ENCODE results near the gene ZFPM1. TPM values are rescaled to one million over a fixed set of nuclear protein-coding genes. Genes with fewer than 3 reads are reported as not detected.

ZFPM1 gene
- total and polyA plus RNA-seq, 2 experiments from 2014 or later: 0.53 to 2.2 TPM

DNA sequence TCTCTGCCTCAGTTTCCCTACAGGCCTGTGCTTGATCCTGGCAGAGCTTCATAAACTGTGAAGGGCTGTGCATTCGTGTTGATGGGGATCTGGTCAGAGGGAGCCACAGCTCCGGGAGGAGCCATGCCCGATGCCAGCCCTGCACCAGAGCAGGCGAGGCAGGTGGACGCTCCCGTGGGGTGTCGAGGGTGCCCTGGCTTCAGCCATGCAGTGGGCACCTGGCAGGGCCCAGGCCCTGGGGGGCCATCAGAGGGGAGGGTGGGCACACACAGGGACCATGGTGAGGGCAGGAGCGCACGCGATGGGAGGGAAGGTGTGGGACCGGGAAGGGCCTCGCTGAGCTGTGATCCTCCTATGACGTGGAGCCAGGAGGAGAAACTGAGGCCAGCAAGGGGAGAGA is 22.0 kb downstream of the ZFPM1 start:
- H3K9me3 Mint-ChIP-seq: no peaks in the 10 kb centered on the region
- Histone ChIP-seq H3K27me3 (ENCODE audit: insufficient read depth) (no peaks in the 10 kb centered on the region), H2AFZ (no peak overlapping the region), H3K4me3 (no peak overlapping the region), H3K9me2 (ENCODE audit: insufficient read depth) (no peaks in the 10 kb centered on the region), H3K4me1 (ENCODE audit: insufficient read depth) (no peaks in the 10 kb centered on the region), H3K36me3 (ENCODE audit: insufficient read depth) (no peaks in the 10 kb centered on the region), H3F3A (replicated peaks; ENCODE audit: low read depth) (no peaks in the 10 kb centered on the region), H3K79me2 (replicated peaks; ENCODE audit: insufficient read depth) (no peaks in the 10 kb centered on the region), H4K20me1 (replicated peaks; ENCODE audit: insufficient read depth) (no peaks in the 10 kb centered on the region), H3K27ac (ENCODE audit: low read depth) (no peak overlapping the region), H3K4me2 (no peak overlapping the region)
- no peaks in the 10 kb centered on the region for H3K36me3 Mint-ChIP-seq (ENCODE audit: low read depth)
- peaks cover 9% of the 10 kb centered on the region for H3K27me3 Mint-ChIP-seq (ENCODE audit: insufficient read depth, low read depth, poor library complexity)
- TF ChIP-seq, protein P1, sequence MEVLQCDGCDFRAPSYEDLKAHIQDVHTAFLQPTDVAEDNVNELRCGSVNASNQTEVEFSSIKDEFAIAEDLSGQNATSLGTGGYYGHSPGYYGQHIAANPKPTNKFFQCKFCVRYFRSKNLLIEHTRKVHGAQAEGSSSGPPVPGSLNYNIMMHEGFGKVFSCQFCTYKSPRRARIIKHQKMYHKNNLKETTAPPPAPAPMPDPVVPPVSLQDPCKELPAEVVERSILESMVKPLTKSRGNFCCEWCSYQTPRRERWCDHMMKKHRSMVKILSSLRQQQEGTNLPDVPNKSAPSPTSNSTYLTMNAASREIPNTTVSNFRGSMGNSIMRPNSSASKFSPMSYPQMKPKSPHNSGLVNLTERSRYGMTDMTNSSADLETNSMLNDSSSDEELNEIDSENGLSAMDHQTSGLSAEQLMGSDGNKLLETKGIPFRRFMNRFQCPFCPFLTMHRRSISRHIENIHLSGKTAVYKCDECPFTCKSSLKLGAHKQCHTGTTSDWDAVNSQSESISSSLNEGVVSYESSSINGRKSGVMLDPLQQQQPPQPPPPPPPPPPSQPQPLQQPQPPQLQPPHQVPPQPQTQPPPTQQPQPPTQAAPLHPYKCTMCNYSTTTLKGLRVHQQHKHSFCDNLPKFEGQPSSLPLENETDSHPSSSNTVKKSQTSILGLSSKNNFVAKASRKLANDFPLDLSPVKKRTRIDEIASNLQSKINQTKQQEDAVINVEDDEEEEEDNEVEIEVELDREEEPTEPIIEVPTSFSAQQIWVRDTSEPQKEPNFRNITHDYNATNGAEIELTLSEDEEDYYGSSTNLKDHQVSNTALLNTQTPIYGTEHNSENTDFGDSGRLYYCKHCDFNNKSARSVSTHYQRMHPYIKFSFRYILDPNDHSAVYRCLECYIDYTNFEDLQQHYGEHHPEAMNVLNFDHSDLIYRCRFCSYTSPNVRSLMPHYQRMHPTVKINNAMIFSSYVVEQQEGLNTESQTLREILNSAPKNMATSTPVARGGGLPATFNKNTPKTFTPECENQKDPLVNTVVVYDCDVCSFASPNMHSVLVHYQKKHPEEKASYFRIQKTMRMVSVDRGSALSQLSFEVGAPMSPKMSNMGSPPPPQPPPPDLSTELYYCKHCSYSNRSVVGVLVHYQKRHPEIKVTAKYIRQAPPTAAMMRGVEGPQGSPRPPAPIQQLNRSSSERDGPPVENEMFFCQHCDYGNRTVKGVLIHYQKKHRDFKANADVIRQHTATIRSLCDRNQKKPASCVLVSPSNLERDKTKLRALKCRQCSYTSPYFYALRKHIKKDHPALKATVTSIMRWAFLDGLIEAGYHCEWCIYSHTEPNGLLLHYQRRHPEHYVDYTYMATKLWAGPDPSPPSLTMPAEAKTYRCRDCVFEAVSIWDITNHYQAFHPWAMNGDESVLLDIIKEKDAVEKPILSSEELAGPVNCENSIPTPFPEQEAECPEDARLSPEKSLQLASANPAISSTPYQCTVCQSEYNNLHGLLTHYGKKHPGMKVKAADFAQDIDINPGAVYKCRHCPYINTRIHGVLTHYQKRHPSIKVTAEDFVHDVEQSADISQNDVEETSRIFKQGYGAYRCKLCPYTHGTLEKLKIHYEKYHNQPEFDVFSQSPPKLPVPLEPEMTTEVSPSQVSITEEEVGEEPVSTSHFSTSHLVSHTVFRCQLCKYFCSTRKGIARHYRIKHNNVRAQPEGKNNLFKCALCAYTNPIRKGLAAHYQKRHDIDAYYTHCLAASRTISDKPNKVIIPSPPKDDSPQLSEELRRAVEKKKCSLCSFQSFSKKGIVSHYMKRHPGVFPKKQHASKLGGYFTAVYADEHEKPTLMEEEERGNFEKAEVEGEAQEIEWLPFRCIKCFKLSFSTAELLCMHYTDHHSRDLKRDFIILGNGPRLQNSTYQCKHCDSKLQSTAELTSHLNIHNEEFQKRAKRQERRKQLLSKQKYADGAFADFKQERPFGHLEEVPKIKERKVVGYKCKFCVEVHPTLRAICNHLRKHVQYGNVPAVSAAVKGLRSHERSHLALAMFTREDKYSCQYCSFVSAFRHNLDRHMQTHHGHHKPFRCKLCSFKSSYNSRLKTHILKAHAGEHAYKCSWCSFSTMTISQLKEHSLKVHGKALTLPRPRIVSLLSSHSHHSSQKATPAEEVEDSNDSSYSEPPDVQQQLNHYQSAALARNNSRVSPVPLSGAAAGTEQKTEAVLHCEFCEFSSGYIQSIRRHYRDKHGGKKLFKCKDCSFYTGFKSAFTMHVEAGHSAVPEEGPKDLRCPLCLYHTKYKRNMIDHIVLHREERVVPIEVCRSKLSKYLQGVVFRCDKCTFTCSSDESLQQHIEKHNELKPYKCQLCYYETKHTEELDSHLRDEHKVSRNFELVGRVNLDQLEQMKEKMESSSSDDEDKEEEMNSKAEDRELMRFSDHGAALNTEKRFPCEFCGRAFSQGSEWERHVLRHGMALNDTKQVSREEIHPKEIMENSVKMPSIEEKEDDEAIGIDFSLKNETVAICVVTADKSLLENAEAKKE (CRISPR knock-in tag; IDR thresholded peaks at IDR 0.05): no peak
- TF ChIP-seq STAT1 (IDR thresholded peaks at IDR 0.05; ENCODE audit: unreplicated experiment) (no peak), EZH2phosphoT487 (IDR thresholded peaks at IDR 0.05; ENCODE audit: unreplicated experiment) (no peak), ZNF114 (CRISPR knock-in tag; IDR thresholded peaks at IDR 0.05) (no peak), EZH2 (IDR thresholded peaks at IDR 0.05; ENCODE audit: low read depth, unreplicated experiment) (no peak), JUNB (IDR thresholded peaks at IDR 0.05; ENCODE audit: unreplicated experiment) (no peak), CTCF (conservative IDR thresholded peaks at IDR 0.05; ENCODE audit: low read depth in 2 of 2) (no peak), NANOG (IDR thresholded peaks at IDR 0.05; ENCODE audit: borderline replicate concordance) (no peak), CREB1 (CRISPR knock-in tag; IDR thresholded peaks at IDR 0.05; ENCODE audit: low read depth) (no peak), ZNF331 (CRISPR knock-in tag; IDR thresholded peaks at IDR 0.05; ENCODE audit: low read depth) (no peak), POLR2AphosphoS5 (IDR thresholded peaks at IDR 0.05; ENCODE audit: low read depth) (no peak)
- TF ChIP-seq, protein P2, sequence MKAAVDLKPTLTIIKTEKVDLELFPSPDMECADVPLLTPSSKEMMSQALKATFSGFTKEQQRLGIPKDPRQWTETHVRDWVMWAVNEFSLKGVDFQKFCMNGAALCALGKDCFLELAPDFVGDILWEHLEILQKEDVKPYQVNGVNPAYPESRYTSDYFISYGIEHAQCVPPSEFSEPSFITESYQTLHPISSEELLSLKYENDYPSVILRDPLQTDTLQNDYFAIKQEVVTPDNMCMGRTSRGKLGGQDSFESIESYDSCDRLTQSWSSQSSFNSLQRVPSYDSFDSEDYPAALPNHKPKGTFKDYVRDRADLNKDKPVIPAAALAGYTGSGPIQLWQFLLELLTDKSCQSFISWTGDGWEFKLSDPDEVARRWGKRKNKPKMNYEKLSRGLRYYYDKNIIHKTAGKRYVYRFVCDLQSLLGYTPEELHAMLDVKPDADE (IDR thresholded peaks at IDR 0.05): no peak
- TF ChIP-seq, protein P3, sequence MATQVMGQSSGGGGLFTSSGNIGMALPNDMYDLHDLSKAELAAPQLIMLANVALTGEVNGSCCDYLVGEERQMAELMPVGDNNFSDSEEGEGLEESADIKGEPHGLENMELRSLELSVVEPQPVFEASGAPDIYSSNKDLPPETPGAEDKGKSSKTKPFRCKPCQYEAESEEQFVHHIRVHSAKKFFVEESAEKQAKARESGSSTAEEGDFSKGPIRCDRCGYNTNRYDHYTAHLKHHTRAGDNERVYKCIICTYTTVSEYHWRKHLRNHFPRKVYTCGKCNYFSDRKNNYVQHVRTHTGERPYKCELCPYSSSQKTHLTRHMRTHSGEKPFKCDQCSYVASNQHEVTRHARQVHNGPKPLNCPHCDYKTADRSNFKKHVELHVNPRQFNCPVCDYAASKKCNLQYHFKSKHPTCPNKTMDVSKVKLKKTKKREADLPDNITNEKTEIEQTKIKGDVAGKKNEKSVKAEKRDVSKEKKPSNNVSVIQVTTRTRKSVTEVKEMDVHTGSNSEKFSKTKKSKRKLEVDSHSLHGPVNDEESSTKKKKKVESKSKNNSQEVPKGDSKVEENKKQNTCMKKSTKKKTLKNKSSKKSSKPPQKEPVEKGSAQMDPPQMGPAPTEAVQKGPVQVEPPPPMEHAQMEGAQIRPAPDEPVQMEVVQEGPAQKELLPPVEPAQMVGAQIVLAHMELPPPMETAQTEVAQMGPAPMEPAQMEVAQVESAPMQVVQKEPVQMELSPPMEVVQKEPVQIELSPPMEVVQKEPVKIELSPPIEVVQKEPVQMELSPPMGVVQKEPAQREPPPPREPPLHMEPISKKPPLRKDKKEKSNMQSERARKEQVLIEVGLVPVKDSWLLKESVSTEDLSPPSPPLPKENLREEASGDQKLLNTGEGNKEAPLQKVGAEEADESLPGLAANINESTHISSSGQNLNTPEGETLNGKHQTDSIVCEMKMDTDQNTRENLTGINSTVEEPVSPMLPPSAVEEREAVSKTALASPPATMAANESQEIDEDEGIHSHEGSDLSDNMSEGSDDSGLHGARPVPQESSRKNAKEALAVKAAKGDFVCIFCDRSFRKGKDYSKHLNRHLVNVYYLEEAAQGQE (IDR thresholded peaks at IDR 0.05; ENCODE audit: unreplicated experiment): no peak
- peaks cover under 1% of the 10 kb centered on the region; the same call in 2 of the 3 replicates for H3K4me1 Mint-ChIP-seq
- no peak overlapping the region for H3K27ac Mint-ChIP-seq
- DNase-seq (ENCODE audit: low spot score): no peak
- ATAC-seq: no peak
- no peak overlapping the region for H3K4me3 Mint-ChIP-seq

All from GM23338 (cell line).